OCI-M2 (cell line): ENCODE measurements around the gene CNST.
"Not testable (repeated sequence)": the region's sequence is repeated elsewhere in the genome, so short reads cannot be mapped to it uniquely, and the experiment has no call there.

Experiments
- DNase-seq: peaks from one replicate; lab custom pipeline; 2025; ENCODE audit not compliant: unreplicated experiment; lab: John Stamatoyannopoulos, UW

CNST gene

GRCh38 chr1:246583056-246583440 lies 16.8 kb downstream of the CNST start:
- DNase-seq = no peak

DNA sequence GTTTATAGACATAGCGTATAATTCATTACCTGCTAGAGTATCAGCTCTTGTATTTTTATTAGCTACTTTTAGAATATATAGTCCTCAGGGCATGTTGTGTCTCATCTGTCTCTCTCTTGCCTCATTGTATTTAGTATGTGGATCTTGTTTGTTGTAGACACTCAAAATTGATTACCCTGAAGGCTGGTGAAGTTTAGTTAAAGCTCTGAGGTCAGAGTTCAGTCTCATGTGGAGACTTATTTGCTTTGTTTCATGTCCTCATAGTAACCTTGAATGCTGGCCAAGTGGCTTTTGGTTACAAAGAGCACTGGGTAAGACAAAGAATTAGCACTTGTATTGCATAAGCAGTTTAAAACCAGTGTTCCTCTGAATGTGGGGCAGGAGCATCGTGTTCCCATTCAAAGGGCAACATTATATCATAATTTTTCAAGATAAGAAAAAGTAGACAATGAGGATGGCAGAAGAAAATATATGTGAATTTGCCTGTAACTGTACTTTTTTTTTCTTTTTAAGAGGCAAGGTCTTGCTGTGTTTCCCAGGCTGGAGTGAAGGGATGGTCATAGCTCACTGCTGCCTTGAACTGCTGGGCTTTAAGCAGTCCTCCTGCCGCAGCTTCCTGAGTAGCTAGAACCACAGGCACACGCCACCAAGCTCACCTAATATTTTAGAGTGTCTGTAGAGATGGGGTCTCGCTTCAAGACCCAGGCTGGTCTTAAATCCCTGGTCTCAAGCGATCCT lies 17.4 kb downstream of the CNST start:
- no peak for DNase-seq

- DNase-seq = no peak
These were observed 20.8 kb downstream of the CNST start for GRCh38 chr1:246587032-246587431.

- DNase-seq = no peak
These were observed 21.4 kb downstream of the CNST start for GRCh38 chr1:246587606-246588005.

DNA sequence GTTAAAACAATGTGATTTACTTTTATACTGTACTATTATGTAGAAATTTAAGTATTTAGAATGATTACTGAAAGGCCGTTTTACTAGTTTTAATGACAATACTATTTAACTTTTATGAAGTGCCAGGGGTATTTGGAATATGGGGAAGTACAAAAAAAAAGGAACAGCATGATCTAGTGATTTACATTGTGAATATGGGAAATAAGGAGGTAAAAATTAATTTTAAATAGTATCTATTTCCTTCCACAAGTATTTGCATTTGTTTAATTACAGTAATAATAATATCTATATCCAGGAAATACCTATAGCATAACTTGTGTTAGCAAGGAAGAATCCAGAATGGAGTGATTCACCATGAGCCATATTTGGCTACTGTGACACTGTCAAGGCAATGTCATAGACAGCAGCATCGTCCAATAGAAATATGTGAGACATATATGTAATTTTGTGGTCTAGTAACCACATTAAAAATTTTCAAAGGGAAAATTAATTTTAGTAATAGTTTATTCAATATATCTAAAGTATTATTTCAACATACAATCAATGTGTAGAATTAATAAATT lies 22.0 kb downstream of the CNST start:
- DNase-seq = no peak

- DNase-seq = not testable (repeated sequence)
These were observed 23.7 kb downstream of the CNST start for GRCh38 chr1:246589919-246590318.

GRCh38 chr1:246591047-246591446 lies 24.8 kb downstream of the CNST start:
- no peak for DNase-seq

GRCh38 chr1:246591504-246591903 lies 25.2 kb downstream of the CNST start:
- no peak for DNase-seq

- DNase-seq = no peak
These were observed 25.7 kb downstream of the CNST start for GRCh38 chr1:246591958-246592357.

DNA sequence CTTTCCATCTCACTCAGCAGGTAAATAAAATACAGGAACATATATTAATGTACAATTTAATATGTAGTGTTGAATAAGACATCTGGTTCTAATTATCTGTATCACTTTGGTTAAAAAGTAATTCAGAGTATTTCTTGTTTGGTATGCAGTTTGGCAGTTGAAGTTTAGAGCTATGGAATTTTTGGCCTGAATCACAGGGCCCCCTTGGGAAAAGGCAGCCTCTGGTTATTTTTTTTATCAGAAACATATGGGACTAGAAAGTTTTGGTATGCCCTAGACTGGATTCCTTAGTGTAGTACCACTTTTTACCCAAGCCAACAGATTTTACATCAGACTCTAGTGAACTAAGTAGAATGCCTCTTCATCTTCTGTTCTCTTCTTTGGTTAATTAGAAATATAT lies 26.4 kb downstream of the CNST start:
- DNase-seq = no peak

DNA sequence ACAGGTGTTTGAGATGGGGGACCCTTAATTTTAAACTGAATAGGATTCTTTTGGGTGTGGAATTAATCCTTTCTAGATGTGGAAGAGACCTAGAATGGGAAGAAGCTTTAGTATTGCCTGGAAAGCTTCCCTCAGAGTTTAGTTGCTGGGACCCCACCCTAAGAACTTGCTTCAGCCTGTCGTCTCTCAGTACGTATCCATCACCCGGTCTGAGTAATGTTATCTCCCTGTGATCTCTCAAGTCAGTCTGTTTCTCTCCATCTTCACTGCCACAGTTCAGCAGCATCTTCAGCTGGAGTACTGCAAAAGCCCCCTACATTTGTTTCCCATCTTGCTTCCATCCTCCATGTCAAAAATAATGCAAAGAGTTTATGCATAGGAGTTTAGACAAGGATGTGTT lies 28.9 kb downstream of the CNST start:
- no peak for DNase-seq

GRCh38 chr1:246597340-246597739 lies 31.1 kb downstream of the CNST start:
- no peak for DNase-seq

- no peak for DNase-seq
These were observed 31.7 kb downstream of the CNST start for GRCh38 chr1:246597971-246598370.

DNA sequence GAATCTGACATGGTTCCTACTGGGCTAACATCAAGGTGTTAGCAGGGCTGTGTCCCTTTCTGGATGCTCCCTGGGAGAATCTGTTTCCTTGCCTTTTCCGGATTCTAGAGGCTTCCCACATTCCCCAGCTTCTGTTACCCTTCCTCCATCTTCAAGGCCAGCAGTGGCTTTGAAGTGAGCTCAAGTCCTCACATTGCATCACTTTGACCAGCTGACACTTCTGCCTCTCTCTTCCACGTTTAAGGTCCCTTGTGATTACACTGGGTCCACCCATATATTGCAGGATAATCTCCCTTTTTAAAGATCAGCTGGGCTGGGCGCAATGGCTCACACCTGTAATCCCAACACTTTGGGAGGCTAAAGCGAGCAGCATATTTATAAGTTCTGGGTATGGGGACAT lies 33.1 kb downstream of the CNST start:
- DNase-seq = no peak

- DNase-seq = no peak
These were observed 34.3 kb downstream of the CNST start for GRCh38 chr1:246600579-246600978.

DNA sequence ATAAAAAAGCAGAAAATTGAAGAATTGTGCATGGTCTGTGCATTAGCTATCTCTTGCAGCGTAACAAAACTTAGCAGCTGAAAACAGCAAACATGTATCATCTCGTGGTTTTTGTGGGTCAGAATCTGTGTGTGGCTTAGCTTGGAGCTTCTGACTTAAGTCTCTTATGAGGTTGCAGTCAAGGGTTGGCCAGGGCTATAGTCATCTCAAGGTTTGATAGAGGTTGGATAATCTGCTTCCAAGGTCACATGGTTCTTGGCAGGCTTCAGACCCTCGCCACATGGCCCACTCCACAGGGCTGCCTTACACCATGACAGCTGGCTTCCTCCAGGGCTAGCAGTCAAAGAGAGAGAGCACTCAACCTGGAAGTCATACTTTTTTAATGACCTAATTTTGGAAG lies 35.9 kb downstream of the CNST start:
- no peak for DNase-seq

- DNase-seq = not testable (repeated sequence)
These were observed 39.0 kb downstream of the CNST start for GRCh38 chr1:246605231-246605630.

- DNase-seq = no peak
These were observed 41.2 kb downstream of the CNST start for GRCh38 chr1:246607462-246607861.

DNA sequence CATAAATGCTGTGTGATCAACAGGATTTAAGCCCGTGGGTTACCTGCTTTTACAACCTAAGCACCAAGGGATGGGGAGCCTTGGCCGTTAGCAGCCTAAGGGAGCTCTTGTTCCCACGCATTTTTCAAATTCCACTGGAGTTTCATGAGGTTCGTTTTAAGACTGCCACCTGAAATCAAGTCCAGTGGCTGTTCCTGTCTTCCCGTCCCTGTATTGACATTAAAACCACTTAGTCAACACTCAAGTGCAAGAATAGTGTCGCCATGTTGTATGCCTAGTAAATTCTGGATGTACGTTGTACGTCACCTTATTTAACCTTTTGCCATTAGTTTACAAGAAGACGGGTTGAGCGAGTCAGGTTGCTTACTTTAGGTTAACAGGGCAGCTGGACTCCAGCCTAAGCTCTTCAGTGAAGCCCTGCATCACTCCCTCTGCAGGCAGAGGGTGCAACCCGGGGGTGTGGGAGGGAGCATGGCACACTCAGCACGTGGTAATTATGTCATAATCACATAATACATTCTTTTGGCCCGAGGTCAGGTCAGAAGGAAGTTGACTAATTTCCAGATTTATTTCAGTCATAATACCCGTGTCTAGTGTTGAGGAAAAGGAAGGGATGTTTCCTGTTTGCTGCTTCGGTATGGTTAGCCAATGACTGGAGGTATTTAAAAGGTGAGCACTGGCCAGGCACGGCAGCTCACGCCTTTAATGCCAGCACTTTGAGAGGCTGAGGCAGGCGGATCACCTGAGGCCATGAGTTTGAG lies 42.5 kb downstream of the CNST start:
- DNase-seq = no peak

DNA sequence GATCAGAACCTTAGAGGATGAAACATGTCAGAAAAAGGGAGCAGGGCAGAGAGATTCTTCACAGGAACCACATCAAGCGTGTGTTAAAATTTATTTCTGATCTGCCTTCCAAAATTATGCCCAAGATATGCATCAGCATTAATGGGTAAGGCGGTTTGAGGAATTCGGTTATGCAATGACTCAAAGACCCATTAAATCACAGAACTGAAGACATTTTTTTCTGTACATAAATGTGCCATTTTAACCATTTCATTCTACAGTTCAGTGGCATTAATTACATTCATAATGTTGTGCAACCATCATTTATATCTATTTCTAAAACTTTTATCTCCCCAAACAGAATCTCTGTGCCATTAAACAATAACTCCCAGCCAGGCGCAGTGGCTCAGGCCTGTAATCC lies 43.4 kb downstream of the CNST start:
- DNase-seq = no peak

DNA sequence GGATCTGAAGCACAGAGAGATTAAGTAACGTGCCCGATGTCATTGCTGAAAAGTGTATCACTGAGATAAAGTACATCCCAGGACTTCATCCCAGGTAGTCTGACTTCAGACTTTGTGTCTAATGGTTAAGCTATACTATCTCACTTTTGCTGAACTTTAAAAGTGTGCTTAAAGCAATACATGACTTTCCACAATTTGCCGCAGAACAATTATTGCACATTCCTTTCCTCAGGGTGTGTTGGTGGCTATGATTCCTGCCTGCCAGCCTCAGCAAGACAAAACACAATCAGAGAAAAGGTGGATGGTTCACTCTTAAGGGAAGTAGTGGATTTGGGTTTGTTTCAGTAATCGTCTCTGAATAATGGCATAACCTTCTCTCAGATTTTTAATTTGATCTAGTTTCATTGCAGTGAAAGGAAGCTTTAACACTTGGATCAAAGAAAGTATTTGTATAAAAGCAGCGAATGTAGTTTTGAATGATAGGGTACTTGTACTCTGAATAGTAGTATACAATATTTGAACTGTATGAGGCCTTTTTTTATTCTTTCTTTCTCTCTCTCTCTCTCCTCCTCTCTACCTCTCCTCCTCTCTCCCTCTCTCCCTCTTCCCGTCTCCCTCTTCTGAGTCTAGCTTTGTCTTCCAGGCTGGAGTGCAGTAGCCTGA lies 47.0 kb downstream of the CNST start:
- DNase-seq = no peak

GRCh38 chr1:246617156-246617555 lies 50.9 kb downstream of the CNST start:
- no peak for DNase-seq
